ENCODE data around the gene GJC2. TPM values are rescaled to one million over a fixed set of nuclear protein-coding genes. Genes with fewer than 3 reads are reported as not detected.
"Not testable (repeated sequence)": the region's sequence is repeated elsewhere in the genome, so short reads cannot be mapped to it uniquely, and the experiment has no call there.

GJC2 gene
- total RNA-seq, 4 donors from 2014 or later, result 0.48 to 2.7 (median 0.66) TPM

GRCh38 chr1:228172591-228173527, 23.1 kb downstream of the GJC2 start:
- no peak for DNase-seq
- no peak overlapping the region for H3K4me3 ChIP-seq
- no peaks in the 10 kb centered on the region for H3K27me3 ChIP-seq
- no peaks in the 10 kb centered on the region for H3K9me3 ChIP-seq
- peaks cover 0 to 27% (median 0%) of the 10 kb centered on the region in 3 donors for H3K36me3 ChIP-seq
- H3K4me1 ChIP-seq, result peaks cover 0 to 17% (median 0%) of the 10 kb centered on the region in 3 donors
- TF ChIP-seq POLR2A (IDR thresholded peaks at IDR 0.05), result no peak
- TF ChIP-seq CTCF (IDR thresholded peaks at IDR 0.05), result no peak
- intact Hi-C loops (cut with DNase I), result no loop called here
- WGBS, 2 donors, result 86 to 88% methylated on average over 13 to 14 of the region's 21 CpGs
- no peak overlapping the region for H3K27ac ChIP-seq

GRCh38 chr1:228173528-228174481, 24.1 kb downstream of the GJC2 start:
- DNase-seq, H3K4me3 ChIP-seq: not testable (repeated sequence)
- WGBS, 2 donors, result 96% methylated on average over 20 of the region's 69 CpGs; no CpG with 5 or more reads in 1 of the 2 donors

GRCh38 chr1:228174482-228175315, 25.0 kb downstream of the GJC2 start:
- WGBS, 2 donors, result 90 to 100% methylated on average over 2 to 7 of the region's 52 CpGs
- Histone ChIP-seq H3K27ac (peak overlapping the region in 1 of 4 donors; percentile 25), H3K4me3 (peak overlapping the region in 1 of 4 donors; percentile 31), H3K36me3 (peaks cover 0 to 27% (median 0%) of the 10 kb centered on the region in 3 donors), H3K4me1 (peaks cover 0 to 17% (median 0%) of the 10 kb centered on the region in 3 donors), H3K9me3 (no peaks in the 10 kb centered on the region), H3K27me3 (no peaks in the 10 kb centered on the region)
- no peak for TF ChIP-seq CTCF (IDR thresholded peaks at IDR 0.05)
- TF ChIP-seq POLR2A (IDR thresholded peaks at IDR 0.05), result no peak
- no peak for DNase-seq
- intact Hi-C loops (cut with DNase I), result no loop called here

More at GRCh38 chr1:228173528-228174481, 24.1 kb downstream of the GJC2 start:
- peaks cover 0 to 17% (median 0%) of the 10 kb centered on the region in 3 donors for H3K4me1 ChIP-seq
- H3K9me3 ChIP-seq; intact Hi-C loops (cut with DNase I); H3K27me3 ChIP-seq: not testable (repeated sequence)
- peaks cover 0 to 27% (median 0%) of the 10 kb centered on the region in 3 donors for H3K36me3 ChIP-seq
- peak overlapping the region in 2 of 4 donors; percentile 5 to 19 for H3K27ac ChIP-seq

- WGBS, 2 donors, result 90 to 93% methylated on average over 2 to 6 of the region's 18 CpGs
- Histone ChIP-seq H3K27me3 (no peaks in the 10 kb centered on the region), H3K4me1 (peaks cover 0 to 17% (median 0%) of the 10 kb centered on the region in 3 donors), H3K27ac (no peak overlapping the region), H3K36me3 (peaks cover 0 to 27% (median 0%) of the 10 kb centered on the region in 3 donors), H3K4me3 (no peak overlapping the region), H3K9me3 (no peaks in the 10 kb centered on the region)
- TF ChIP-seq POLR2A (IDR thresholded peaks at IDR 0.05), result no peak
- TF ChIP-seq CTCF (IDR thresholded peaks at IDR 0.05), result no peak
- no peak for DNase-seq
- intact Hi-C loops (cut with DNase I), result no loop called here
Measured at GRCh38 chr1:228175316-228176023, 25.7 kb downstream of the GJC2 start.
